ENCODE results near the gene AGPAT1. TPM values are rescaled to one million over a fixed set of nuclear protein-coding genes. Genes with fewer than 3 reads are reported as not detected.
A peak's percentile ranks its signal among the peaks of the same experiment; 100 is the strongest.

Gene AGPAT1
- total and polyA plus RNA-seq, 2 of the 8 experiments (the other 6 are each of a cell fraction or from before 2014, with no cell fraction given) = 96.0 to 222 TPM

GRCh38 chr6:32153564-32154513 lies 22.0 kb downstream of the AGPAT1 start, which contains the start of gene PPT2 (continued):
- TF ChIP-seq, protein P1, sequence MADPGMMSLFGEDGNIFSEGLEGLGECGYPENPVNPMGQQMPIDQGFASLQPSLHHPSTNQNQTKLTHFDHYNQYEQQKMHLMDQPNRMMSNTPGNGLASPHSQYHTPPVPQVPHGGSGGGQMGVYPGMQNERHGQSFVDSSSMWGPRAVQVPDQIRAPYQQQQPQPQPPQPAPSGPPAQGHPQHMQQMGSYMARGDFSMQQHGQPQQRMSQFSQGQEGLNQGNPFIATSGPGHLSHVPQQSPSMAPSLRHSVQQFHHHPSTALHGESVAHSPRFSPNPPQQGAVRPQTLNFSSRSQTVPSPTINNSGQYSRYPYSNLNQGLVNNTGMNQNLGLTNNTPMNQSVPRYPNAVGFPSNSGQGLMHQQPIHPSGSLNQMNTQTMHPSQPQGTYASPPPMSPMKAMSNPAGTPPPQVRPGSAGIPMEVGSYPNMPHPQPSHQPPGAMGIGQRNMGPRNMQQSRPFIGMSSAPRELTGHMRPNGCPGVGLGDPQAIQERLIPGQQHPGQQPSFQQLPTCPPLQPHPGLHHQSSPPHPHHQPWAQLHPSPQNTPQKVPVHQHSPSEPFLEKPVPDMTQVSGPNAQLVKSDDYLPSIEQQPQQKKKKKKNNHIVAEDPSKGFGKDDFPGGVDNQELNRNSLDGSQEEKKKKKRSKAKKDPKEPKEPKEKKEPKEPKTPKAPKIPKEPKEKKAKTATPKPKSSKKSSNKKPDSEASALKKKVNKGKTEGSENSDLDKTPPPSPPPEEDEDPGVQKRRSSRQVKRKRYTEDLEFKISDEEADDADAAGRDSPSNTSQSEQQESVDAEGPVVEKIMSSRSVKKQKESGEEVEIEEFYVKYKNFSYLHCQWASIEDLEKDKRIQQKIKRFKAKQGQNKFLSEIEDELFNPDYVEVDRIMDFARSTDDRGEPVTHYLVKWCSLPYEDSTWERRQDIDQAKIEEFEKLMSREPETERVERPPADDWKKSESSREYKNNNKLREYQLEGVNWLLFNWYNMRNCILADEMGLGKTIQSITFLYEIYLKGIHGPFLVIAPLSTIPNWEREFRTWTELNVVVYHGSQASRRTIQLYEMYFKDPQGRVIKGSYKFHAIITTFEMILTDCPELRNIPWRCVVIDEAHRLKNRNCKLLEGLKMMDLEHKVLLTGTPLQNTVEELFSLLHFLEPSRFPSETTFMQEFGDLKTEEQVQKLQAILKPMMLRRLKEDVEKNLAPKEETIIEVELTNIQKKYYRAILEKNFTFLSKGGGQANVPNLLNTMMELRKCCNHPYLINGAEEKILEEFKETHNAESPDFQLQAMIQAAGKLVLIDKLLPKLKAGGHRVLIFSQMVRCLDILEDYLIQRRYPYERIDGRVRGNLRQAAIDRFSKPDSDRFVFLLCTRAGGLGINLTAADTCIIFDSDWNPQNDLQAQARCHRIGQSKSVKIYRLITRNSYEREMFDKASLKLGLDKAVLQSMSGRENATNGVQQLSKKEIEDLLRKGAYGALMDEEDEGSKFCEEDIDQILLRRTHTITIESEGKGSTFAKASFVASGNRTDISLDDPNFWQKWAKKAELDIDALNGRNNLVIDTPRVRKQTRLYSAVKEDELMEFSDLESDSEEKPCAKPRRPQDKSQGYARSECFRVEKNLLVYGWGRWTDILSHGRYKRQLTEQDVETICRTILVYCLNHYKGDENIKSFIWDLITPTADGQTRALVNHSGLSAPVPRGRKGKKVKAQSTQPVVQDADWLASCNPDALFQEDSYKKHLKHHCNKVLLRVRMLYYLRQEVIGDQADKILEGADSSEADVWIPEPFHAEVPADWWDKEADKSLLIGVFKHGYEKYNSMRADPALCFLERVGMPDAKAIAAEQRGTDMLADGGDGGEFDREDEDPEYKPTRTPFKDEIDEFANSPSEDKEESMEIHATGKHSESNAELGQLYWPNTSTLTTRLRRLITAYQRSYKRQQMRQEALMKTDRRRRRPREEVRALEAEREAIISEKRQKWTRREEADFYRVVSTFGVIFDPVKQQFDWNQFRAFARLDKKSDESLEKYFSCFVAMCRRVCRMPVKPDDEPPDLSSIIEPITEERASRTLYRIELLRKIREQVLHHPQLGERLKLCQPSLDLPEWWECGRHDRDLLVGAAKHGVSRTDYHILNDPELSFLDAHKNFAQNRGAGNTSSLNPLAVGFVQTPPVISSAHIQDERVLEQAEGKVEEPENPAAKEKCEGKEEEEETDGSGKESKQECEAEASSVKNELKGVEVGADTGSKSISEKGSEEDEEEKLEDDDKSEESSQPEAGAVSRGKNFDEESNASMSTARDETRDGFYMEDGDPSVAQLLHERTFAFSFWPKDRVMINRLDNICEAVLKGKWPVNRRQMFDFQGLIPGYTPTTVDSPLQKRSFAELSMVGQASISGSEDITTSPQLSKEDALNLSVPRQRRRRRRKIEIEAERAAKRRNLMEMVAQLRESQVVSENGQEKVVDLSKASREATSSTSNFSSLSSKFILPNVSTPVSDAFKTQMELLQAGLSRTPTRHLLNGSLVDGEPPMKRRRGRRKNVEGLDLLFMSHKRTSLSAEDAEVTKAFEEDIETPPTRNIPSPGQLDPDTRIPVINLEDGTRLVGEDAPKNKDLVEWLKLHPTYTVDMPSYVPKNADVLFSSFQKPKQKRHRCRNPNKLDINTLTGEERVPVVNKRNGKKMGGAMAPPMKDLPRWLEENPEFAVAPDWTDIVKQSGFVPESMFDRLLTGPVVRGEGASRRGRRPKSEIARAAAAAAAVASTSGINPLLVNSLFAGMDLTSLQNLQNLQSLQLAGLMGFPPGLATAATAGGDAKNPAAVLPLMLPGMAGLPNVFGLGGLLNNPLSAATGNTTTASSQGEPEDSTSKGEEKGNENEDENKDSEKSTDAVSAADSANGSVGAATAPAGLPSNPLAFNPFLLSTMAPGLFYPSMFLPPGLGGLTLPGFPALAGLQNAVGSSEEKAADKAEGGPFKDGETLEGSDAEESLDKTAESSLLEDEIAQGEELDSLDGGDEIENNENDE (IDR thresholded peaks at IDR 0.05; ENCODE audit: insufficient replicate concordance, low read length) = no peak
- TF ChIP-seq KDM5A (IDR thresholded peaks at IDR 0.05; ENCODE audit: low read length) (peak; percentile 78), SRF (IDR thresholded peaks at IDR 0.05; ENCODE audit: low read depth, low read length) (peak; percentile 79), GABPA (IDR thresholded peaks at IDR 0.05; ENCODE audit: borderline replicate concordance, insufficient read depth, low read length) (no peak; the same call in 1 of the 2 replicates), CEBPB (IDR thresholded peaks at IDR 0.05; ENCODE audit: low read depth, low read length) (no peak), ZNF274 (IDR thresholded peaks at IDR 0.05; ENCODE audit: borderline replicate concordance, extremely low read depth, low read length) (no peak), RNF2 (IDR thresholded peaks at IDR 0.05; ENCODE audit: borderline replicate concordance, low read depth, low read length, missing control alignments, poor library complexity, severe bottlenecking) (no peak), CHD1 (IDR thresholded peaks at IDR 0.05; ENCODE audit: low read depth, low read length) (peak; percentile 91), PHF8 (conservative IDR thresholded peaks at IDR 0.05; ENCODE audit: low read depth, low read length) (peak; percentile 40; the same call in 1 of the 2 replicates)
